Activated CD8-positive, alpha-beta T cell treated with anti-CD3 and anti-CD28 coated beads for 36 hours (primary cell): ENCODE data around the gene ATG9A. TPM values are rescaled to one million over a fixed set of nuclear protein-coding genes. Genes with fewer than 3 reads are reported as not detected.

Experiments
- ATAC-seq: fragments of 200-7000 bp; cut with Tn5 transposase; one replicate; pipeline ENCODE4 v1.10.0; 2021; ENCODE audit warnings: mild to moderate bottlenecking, moderate library complexity
- CTCF ChIA-PET: fragments of 350-600 bp; sonication (Branson Sonifier 250); formaldehyde crosslinking; loops from one replicate; lab custom pipeline; 2021; ENCODE audit warnings: antibody characterized with exemption; lab: Charles Lee
- POLR2A ChIA-PET: fragments of 350-600 bp; sonication (Branson Sonifier 250); formaldehyde crosslinking; loops from one replicate; lab custom pipeline; 2021; ENCODE audit warnings: antibody characterized with exemption; lab: Charles Lee
- DNase-seq: peaks from one replicate; pipeline ENCODE4 v3.0.0-alpha.2; 2020
- H3K27ac Mint-ChIP-seq: one replicate; pipeline ENCODE4 v1.8.0; 2021; ENCODE audit warnings: mild to moderate bottlenecking, mixed read lengths
- H3K27me3 Mint-ChIP-seq: one replicate; pipeline ENCODE4 v1.8.0; 2021; ENCODE audit warnings: mixed read lengths
- H3K36me3 Mint-ChIP-seq: one replicate; pipeline ENCODE4 v1.8.0; 2021; ENCODE audit warnings: low read depth, mixed read lengths
- H3K4me1 Mint-ChIP-seq: one replicate; pipeline ENCODE4 v1.8.0; 2021; ENCODE audit warnings: low read depth, mixed read lengths
- H3K4me3 Mint-ChIP-seq: one replicate; pipeline ENCODE4 v1.8.0; 2021; ENCODE audit warnings: mild to moderate bottlenecking, moderate library complexity, mixed read lengths
- H3K9me3 Mint-ChIP-seq: one replicate; pipeline ENCODE4 v1.8.0; 2021; ENCODE audit warnings: mixed read lengths
- intact Hi-C: fragments of 100-400 bp; cut with micrococcal nuclease; formaldehyde crosslinking; loops from one replicate; pipeline ENCODE4 v1.10.0; 2022
- total RNA-seq, 2 experiments: library from RNA; stranded (reverse); gene quantifications; one replicate each; pipeline ENCODE4 v1.2.3, GENCODE V29; 2021
- TF ChIP-seq, protein P1 (sequence below): fragments of 200-600 bp; IDR thresholded peaks from one replicate; pipeline ENCODE4 v1.8.0; 2022; ENCODE audit warnings: antibody characterized with exemption, mild to moderate bottlenecking

The ATG9A gene
- total RNA-seq, 2 experiments from 2014 or later = 54.8 to 58.7 TPM

DNA sequence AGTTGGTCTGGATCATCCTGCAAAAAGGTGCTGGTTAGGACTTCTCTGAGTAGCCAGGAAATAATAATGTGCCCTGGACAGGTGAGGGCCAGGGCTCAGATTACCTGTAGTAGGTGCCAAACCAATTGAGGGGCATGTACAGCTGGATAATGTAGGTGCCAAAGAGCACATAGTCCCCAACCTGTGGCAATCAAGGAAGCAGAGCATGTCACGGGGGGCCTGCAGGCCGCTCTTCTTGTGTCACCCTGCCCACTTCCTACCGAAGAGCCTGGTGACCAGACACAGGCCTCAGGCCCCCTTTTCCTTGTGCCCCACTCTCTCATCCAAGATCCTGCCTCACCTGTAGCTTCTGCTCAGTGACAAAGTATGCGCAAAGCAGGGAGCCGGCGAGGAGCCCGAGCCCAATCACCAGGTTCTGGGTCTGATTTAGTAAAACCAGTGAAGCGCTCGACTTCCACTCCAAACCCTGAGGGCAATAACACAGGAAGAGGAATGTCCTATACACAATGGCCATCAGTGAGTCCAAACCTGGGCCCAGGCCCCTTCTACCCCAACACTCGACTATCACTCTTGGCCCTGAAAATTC is 15.9 kb downstream of the ATG9A start:
- POLR2A ChIA-PET = interaction anchor here (1.5 kb wide), 1 partner anchor 13 kb away, joined by 4 read pairs; no protein-coding TSS in a partner anchor
- intact Hi-C loops = loop anchor here (5.0 kb wide), 1 partner anchor 51 kb away; the partner anchor contains the start of gene NHEJ1
- Mint-ChIP-seq H3K36me3 (peaks cover 49% of the 10 kb centered on the region), H3K27me3 (no peaks in the 10 kb centered on the region), H3K4me3 (no peak overlapping the region), H3K27ac (no peak overlapping the region), H3K4me1 (peaks cover 41% of the 10 kb centered on the region), H3K9me3 (no peaks in the 10 kb centered on the region)
- ATAC-seq (no peak), DNase-seq (no peak)
- TF ChIP-seq, protein P1, sequence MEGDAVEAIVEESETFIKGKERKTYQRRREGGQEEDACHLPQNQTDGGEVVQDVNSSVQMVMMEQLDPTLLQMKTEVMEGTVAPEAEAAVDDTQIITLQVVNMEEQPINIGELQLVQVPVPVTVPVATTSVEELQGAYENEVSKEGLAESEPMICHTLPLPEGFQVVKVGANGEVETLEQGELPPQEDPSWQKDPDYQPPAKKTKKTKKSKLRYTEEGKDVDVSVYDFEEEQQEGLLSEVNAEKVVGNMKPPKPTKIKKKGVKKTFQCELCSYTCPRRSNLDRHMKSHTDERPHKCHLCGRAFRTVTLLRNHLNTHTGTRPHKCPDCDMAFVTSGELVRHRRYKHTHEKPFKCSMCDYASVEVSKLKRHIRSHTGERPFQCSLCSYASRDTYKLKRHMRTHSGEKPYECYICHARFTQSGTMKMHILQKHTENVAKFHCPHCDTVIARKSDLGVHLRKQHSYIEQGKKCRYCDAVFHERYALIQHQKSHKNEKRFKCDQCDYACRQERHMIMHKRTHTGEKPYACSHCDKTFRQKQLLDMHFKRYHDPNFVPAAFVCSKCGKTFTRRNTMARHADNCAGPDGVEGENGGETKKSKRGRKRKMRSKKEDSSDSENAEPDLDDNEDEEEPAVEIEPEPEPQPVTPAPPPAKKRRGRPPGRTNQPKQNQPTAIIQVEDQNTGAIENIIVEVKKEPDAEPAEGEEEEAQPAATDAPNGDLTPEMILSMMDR = no peak
- CTCF ChIA-PET = interaction anchor here (3.4 to 6.7 kb wide), 3 partner anchors 41 to 82 kb away, joined by 13 to 49 read pairs (median 22); partner anchors contain the start of genes NHEJ1 and SLC23A3

DNA sequence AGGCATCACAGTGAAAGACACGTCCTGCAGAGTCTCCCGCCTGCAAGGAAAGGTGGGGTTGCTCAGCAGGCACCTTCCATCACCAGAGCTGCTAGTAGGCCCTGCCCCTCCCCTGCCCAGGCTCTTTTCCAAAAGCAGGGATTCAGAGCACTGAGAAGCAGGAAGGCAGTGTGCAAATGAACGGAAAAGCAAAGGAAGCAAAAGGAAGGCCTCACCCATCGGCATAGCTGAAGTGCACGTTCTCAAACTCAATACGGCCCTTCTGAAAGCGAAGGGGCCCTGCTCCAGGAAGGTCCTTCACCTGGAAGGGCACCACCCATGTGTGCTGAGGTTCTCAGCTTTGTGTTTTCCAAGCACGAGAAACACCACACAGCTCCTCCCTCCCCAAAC is 16.4 kb downstream of the ATG9A start:
- no peaks in the 10 kb centered on the region for H3K9me3 Mint-ChIP-seq
- H3K27me3 Mint-ChIP-seq = no peaks in the 10 kb centered on the region
- ATAC-seq = no peak
- no peak for DNase-seq
- CTCF ChIA-PET = interaction anchor here (3.4 to 6.7 kb wide), 3 partner anchors 40 to 82 kb away, joined by 13 to 49 read pairs (median 22); partner anchors contain the start of genes NHEJ1 and SLC23A3
- H3K36me3 Mint-ChIP-seq = peaks cover 48% of the 10 kb centered on the region
- intact Hi-C loops = loop anchor here (5.0 kb wide), 1 partner anchor 51 kb away; the partner anchor contains the start of gene NHEJ1
- no peak overlapping the region for H3K27ac Mint-ChIP-seq
- TF ChIP-seq, protein P1 = no peak
- POLR2A ChIA-PET = interaction anchor here (1.3 to 1.5 kb wide), 3 partner anchors 9 to 64 kb away, joined by 3 to 4 read pairs (median 3); no protein-coding TSS in a partner anchor
- peaks cover 46% of the 10 kb centered on the region for H3K4me1 Mint-ChIP-seq
- H3K4me3 Mint-ChIP-seq = no peak overlapping the region

DNA sequence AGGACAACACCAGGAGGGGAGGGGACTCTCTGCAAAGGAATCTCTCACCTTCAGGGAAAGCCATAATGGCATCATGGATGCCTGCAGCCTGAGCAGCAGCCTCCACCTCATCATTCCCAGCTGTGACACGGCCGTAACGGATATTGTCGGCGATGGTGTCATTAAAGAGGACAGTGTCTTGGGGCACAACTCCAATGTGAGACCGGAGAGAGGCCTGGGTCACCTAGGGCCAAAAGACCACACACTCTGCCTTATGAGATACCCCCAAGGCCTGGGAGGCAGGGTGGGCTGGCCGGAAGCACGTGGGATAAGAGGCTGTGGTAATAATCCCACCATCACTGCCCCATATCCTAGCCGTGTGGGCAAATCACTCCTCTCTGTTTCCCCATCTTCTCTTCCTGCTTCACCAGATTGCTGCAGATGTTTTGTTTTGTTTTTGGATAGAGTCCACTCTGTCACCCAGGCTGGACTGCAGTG is 18.5 kb downstream of the ATG9A start:
- no peak for ATAC-seq
- Mint-ChIP-seq H3K4me1 (peaks cover 43% of the 10 kb centered on the region), H3K27me3 (no peaks in the 10 kb centered on the region), H3K27ac (peak overlapping the region; percentile 64), H3K36me3 (peaks cover 44% of the 10 kb centered on the region), H3K9me3 (no peaks in the 10 kb centered on the region), H3K4me3 (no peak overlapping the region)
- no peak for DNase-seq
- ChIA-PET POLR2A (interaction anchor here (2.0 kb wide), 1 partner anchor 39 kb away, joined by 7 read pairs; no protein-coding TSS in a partner anchor), CTCF (interaction anchor here (0.6 to 6.7 kb wide), 8 partner anchors 8 to 84 kb away, joined by 3 to 49 read pairs (median 4); partner anchors contain the start of genes NHEJ1 and SLC23A3)
- TF ChIP-seq, protein P1 = no peak
- intact Hi-C loops = loop anchor here (5.0 kb wide), 1 partner anchor 49 kb away; the partner anchor contains the start of gene NHEJ1

DNA sequence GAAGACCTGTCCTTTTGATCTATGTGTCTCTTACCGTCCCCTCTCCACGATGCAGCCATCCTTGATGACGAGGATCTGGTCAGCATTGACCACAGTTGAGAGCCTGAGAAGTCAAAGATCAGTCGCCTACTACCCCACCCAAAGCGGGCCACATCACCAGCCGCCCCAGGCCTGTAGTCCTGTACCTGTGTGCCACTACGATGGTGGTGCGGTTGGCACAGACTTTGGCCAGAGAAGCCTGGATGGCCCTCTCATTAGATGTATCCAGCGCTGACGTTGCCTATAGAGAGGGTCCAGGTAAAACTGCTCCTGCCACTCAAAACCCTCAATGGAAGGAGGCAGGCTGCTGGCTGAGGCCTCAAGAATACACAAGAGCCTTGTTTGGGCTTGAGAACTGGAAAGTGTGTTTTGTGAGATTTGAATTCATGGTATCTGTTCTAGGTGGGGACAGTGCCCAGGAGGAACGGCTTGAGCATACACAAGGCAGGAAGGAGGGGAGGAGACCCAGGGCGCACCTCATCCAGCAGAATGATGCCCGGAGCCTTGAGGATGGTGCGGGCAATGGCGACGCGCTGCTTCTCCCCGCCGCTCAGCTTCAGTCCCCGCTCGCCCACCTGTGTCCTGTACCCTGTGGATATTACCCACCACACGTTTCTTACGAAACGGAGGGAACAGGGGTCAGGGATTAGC is 19.1 kb downstream of the ATG9A start:
- ChIA-PET POLR2A (interaction anchor here (1.3 to 2.0 kb wide), 4 partner anchors 9 to 50 kb away, joined by 4 to 9 read pairs (median 6); partner anchors contain the start of gene NHEJ1), CTCF (interaction anchor here (0.9 to 6.7 kb wide), 4 partner anchors 13 to 85 kb away, joined by 3 to 49 read pairs (median 13); partner anchors contain the start of genes NHEJ1 and SLC23A3)
- peak overlapping the region; percentile 70 for H3K27ac Mint-ChIP-seq
- H3K36me3 Mint-ChIP-seq = peaks cover 44% of the 10 kb centered on the region
- no peak overlapping the region for H3K4me3 Mint-ChIP-seq
- TF ChIP-seq, protein P1 = no peak
- no peaks in the 10 kb centered on the region for H3K27me3 Mint-ChIP-seq
- ATAC-seq (no peak), DNase-seq (no peak)
- intact Hi-C loops = loop anchor here (5.0 kb wide), 1 partner anchor 48 kb away; the partner anchor contains the start of gene NHEJ1
- no peaks in the 10 kb centered on the region for H3K9me3 Mint-ChIP-seq
- H3K4me1 Mint-ChIP-seq = peaks cover 44% of the 10 kb centered on the region
